AG08396 (cell line): ENCODE measurements around the gene KCND1.
A peak's percentile ranks its signal among the peaks of the same experiment; 100 is the strongest.

ENCODE experiments used
- DNase-seq: peaks from one replicate; pipeline ENCODE4 v3.0.0; 2012; ENCODE audit warnings: low spot score, mixed read lengths

KCND1 gene

GRCh38 chrX:48937054-48937907, 34.4 kb downstream of the KCND1 start:
- no peak for DNase-seq

- DNase-seq, result no peak
Measured at GRCh38 chrX:48936429-48937053, 35.1 kb downstream of the KCND1 start.

- DNase-seq, result no peak
Measured at GRCh38 chrX:48935301-48935670, 36.4 kb downstream of the KCND1 start.

- DNase-seq, result no peak
Measured at GRCh38 chrX:48934581-48935300, 36.9 kb downstream of the KCND1 start.

GRCh38 chrX:48933757-48934156, 37.9 kb downstream of the KCND1 start:
- no peak for DNase-seq

- DNase-seq, result no peak
Measured at GRCh38 chrX:48927736-48928382, 43.8 kb downstream of the KCND1 start.

- no peak for DNase-seq
Measured at GRCh38 chrX:48927123-48927522, 44.5 kb downstream of the KCND1 start.

- no peak for DNase-seq
Measured at GRCh38 chrX:48924270-48924669, 47.4 kb downstream of the KCND1 start.

GRCh38 chrX:48923771-48924170, 47.9 kb downstream of the KCND1 start:
- DNase-seq, result no peak

GRCh38 chrX:48920718-48921104, 50.9 kb downstream of the KCND1 start:
- no peak for DNase-seq

GRCh38 chrX:48919947-48920717, 51.5 kb downstream of the KCND1 start:
- no peak for DNase-seq

GRCh38 chrX:48919360-48919841, 52.2 kb downstream of the KCND1 start:
- DNase-seq, result no peak

- peak; percentile 81 for DNase-seq
Measured at GRCh38 chrX:48918643-48919340, 52.9 kb downstream of the KCND1 start, which contains the start of gene PIM2. Gene PIM2, minus strand, starts transcription at chrX:48919024. Its CDS starts 190 bp downstream, at chrX:48918834.

- DNase-seq, result no peak
Measured at GRCh38 chrX:48918301-48918642, 53.4 kb downstream of the KCND1 start.

GRCh38 chrX:48917139-48918001, 54.3 kb downstream of the KCND1 start:
- peak; percentile 92 for DNase-seq

GRCh38 chrX:48914593-48915493, 56.8 kb downstream of the KCND1 start:
- no peak for DNase-seq

GRCh38 chrX:48913605-48914366, 57.9 kb downstream of the KCND1 start:
- no peak for DNase-seq
